SK-N-SH treated with all-trans-retinoic acid at 6 μM for 48 hours (cell line): Measurements from ENCODE around the gene SRP72.

Source experiments
- ARNTL ChIP-seq: fragments of 450-650 bp; formaldehyde crosslinking; IDR thresholded peaks from 2 replicates; pipeline ENCODE4 v1.5.0; 2020; ENCODE audit warnings: low read depth, mild to moderate bottlenecking, moderate library complexity, borderline replicate concordance
- ESRRG ChIP-seq: fragments of 250-450 bp; sonication (Bioruptor Pico); IDR thresholded peaks from 2 replicates; pipeline ENCODE4 v1.6.1; 2021; ENCODE audit warnings: mild to moderate bottlenecking
- GLIS3 ChIP-seq: fragments of 250-450 bp; sonication (Bioruptor Pico); IDR thresholded peaks from 2 replicates; pipeline ENCODE4 v1.5.0; 2020; ENCODE audit warnings: mild to moderate bottlenecking, moderate library complexity
- ISL1 ChIP-seq: fragments of 250-450 bp; sonication (Bioruptor Pico); IDR thresholded peaks from 2 replicates; pipeline ENCODE4 v2.1.2; 2022; ENCODE audit warnings: mild to moderate bottlenecking, moderate library complexity
- OSR1 ChIP-seq: fragments of 250-450 bp; sonication (Bioruptor Pico); IDR thresholded peaks from 2 replicates; pipeline ENCODE4 v1.8.0; 2022; ENCODE audit warnings: moderate library complexity, mild to moderate bottlenecking, inconsistent platforms
- RARB ChIP-seq: fragments of 250-450 bp; sonication (Bioruptor Pico); IDR thresholded peaks from 2 replicates; pipeline ENCODE4 v1.8.0; 2021; ENCODE audit warnings: mild to moderate bottlenecking, moderate library complexity
- TCF4 ChIP-seq: fragments of 250-450 bp; sonication (Bioruptor Pico); IDR thresholded peaks from 2 replicates; pipeline ENCODE4 v1.8.0; 2021; ENCODE audit warnings: mild to moderate bottlenecking, moderate library complexity, borderline replicate concordance
- ZC3H10 ChIP-seq: fragments of 250-450 bp; sonication (Bioruptor Pico); IDR thresholded peaks from 2 replicates; pipeline ENCODE4 v1.5.1; 2021; ENCODE audit warnings: mild to moderate bottlenecking, moderate library complexity
- ZFP30 ChIP-seq: fragments of 450-650 bp; formaldehyde crosslinking; IDR thresholded peaks from 2 replicates; pipeline ENCODE4 v1.5.0; 2022; ENCODE audit warnings: mild to moderate bottlenecking, moderate library complexity
- ZNF8 ChIP-seq: fragments of 450-650 bp; formaldehyde crosslinking; IDR thresholded peaks from 2 replicates; pipeline ENCODE4 v1.5.0; 2020; ENCODE audit warnings: mild to moderate bottlenecking, moderate library complexity
- TF ChIP-seq, protein P1 (sequence below): fragments of 250-450 bp; sonication (Bioruptor Pico); IDR thresholded peaks from 2 replicates; pipeline ENCODE4 v1.8.0; 2020; ENCODE audit warnings: mild to moderate bottlenecking, moderate library complexity, borderline replicate concordance
- TF ChIP-seq, protein P2 (sequence below): fragments of 250-450 bp; sonication (Bioruptor Pico); IDR thresholded peaks from 2 replicates; pipeline ENCODE4 v1.5.0; 2020; ENCODE audit warnings: mild to moderate bottlenecking, moderate library complexity

DNA sequence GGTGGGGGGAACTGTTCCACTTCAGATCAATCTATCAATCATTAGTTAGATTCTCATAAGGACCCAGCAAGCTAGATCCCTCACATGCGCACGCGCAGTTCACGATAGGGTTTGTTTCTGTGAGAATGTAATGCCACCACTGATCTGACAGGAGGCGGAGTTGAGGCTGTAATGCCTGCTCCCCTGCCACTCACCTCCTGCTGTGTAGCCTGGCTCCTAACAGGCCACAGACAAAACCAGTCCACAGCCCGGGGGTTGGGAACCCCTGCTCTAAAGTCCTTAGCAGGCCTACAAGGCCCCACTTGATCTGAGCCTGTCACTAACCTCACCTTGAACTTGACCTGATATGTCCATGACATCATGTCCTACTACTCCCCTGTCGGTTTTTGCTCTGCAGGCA is 68.5 kb downstream of the SRP72 start:
- TF ChIP-seq ZFP30 (CRISPR knock-in tag): no peak
- TF ChIP-seq ISL1 (CRISPR knock-in tag): no peak
- no peak for TF ChIP-seq TCF4
- TF ChIP-seq ARNTL (CRISPR knock-in tag): no peak
- TF ChIP-seq, protein P1, sequence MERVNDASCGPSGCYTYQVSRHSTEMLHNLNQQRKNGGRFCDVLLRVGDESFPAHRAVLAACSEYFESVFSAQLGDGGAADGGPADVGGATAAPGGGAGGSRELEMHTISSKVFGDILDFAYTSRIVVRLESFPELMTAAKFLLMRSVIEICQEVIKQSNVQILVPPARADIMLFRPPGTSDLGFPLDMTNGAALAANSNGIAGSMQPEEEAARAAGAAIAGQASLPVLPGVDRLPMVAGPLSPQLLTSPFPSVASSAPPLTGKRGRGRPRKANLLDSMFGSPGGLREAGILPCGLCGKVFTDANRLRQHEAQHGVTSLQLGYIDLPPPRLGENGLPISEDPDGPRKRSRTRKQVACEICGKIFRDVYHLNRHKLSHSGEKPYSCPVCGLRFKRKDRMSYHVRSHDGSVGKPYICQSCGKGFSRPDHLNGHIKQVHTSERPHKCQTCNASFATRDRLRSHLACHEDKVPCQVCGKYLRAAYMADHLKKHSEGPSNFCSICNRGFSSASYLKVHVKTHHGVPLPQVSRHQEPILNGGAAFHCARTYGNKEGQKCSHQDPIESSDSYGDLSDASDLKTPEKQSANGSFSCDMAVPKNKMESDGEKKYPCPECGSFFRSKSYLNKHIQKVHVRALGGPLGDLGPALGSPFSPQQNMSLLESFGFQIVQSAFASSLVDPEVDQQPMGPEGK (CRISPR knock-in tag): no peak
- TF ChIP-seq OSR1 (CRISPR knock-in tag): no peak
- TF ChIP-seq GLIS3: no peak
- TF ChIP-seq ESRRG (CRISPR knock-in tag): no peak
- no peak for TF ChIP-seq ZNF8 (CRISPR knock-in tag)
- TF ChIP-seq ZC3H10 (CRISPR knock-in tag): no peak
- TF ChIP-seq RARB (CRISPR knock-in tag): no peak
- TF ChIP-seq, protein P2, sequence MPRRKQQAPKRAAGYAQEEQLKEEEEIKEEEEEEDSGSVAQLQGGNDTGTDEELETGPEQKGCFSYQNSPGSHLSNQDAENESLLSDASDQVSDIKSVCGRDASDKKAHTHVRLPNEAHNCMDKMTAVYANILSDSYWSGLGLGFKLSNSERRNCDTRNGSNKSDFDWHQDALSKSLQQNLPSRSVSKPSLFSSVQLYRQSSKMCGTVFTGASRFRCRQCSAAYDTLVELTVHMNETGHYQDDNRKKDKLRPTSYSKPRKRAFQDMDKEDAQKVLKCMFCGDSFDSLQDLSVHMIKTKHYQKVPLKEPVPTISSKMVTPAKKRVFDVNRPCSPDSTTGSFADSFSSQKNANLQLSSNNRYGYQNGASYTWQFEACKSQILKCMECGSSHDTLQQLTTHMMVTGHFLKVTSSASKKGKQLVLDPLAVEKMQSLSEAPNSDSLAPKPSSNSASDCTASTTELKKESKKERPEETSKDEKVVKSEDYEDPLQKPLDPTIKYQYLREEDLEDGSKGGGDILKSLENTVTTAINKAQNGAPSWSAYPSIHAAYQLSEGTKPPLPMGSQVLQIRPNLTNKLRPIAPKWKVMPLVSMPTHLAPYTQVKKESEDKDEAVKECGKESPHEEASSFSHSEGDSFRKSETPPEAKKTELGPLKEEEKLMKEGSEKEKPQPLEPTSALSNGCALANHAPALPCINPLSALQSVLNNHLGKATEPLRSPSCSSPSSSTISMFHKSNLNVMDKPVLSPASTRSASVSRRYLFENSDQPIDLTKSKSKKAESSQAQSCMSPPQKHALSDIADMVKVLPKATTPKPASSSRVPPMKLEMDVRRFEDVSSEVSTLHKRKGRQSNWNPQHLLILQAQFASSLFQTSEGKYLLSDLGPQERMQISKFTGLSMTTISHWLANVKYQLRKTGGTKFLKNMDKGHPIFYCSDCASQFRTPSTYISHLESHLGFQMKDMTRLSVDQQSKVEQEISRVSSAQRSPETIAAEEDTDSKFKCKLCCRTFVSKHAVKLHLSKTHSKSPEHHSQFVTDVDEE (CRISPR knock-in tag): no peak
